Colonic mucosa (tissue), 4 donors: ENCODE measurements around the gene ST7L. TPM values are rescaled to one million over a fixed set of nuclear protein-coding genes. Genes with fewer than 3 reads are reported as not detected.

Experiments
- DNase-seq: peaks from one replicate; pipeline ENCODE4 v3.0.0-alpha.2; 2020
- H3K27ac ChIP-seq: fragments of 200-600 bp; one replicate; pipeline ENCODE4 v1.8.0; 2021
- H3K27me3 ChIP-seq: fragments of 200-600 bp; one replicate; pipeline ENCODE4 v1.8.0; 2021
- H3K36me3 ChIP-seq: fragments of 200-600 bp; one replicate; pipeline ENCODE4 v1.8.0; 2021
- H3K4me1 ChIP-seq: fragments of 200-600 bp; one replicate; pipeline ENCODE4 v1.8.0; 2021; ENCODE audit warnings: mild to moderate bottlenecking
- H3K4me3 ChIP-seq: fragments of 200-600 bp; one replicate; pipeline ENCODE4 v1.8.0; 2021
- H3K9ac ChIP-seq, 2 donors: one replicate each; pipeline ENCODE4 v1.7.0; 2013; ENCODE audit warnings: control low read depth in 2 of 2, low read depth in 2 of 2, low read length in 2 of 2
- H3K9me3 ChIP-seq: fragments of 200-600 bp; one replicate; pipeline ENCODE4 v1.8.0; 2021
- intact Hi-C: fragments of 100-400 bp; cut with DNase I; formaldehyde crosslinking; loops from one replicate; pipeline ENCODE4 v1.14.1; 2022
- total RNA-seq, 2 donors: library from RNA; stranded (reverse); fragmentation: NEBNext Ultra II Directional in 1 of 2; extraction: Animal tissue kit (Norgen Biotek cat#: 25700) in 1 of 2; gene quantifications; one replicate each; pipeline ENCODE4 v1.2.1, GENCODE V29; 2021
- TF ChIP-seq, protein P1 (sequence below): fragments of 200-600 bp; IDR thresholded peaks from one replicate; pipeline ENCODE4 v1.8.0; 2022; ENCODE audit warnings: antibody characterized with exemption, mild to moderate bottlenecking
- donor health status: healthy.
- donor health status: DM: no; HTN: no; CAD: no.
- donor health status: DM: no; HTN: no; CAD: no.

Gene ST7L
- total RNA-seq, 2 donors from 2014 or later = 14.4 to 15.0 TPM

DNA sequence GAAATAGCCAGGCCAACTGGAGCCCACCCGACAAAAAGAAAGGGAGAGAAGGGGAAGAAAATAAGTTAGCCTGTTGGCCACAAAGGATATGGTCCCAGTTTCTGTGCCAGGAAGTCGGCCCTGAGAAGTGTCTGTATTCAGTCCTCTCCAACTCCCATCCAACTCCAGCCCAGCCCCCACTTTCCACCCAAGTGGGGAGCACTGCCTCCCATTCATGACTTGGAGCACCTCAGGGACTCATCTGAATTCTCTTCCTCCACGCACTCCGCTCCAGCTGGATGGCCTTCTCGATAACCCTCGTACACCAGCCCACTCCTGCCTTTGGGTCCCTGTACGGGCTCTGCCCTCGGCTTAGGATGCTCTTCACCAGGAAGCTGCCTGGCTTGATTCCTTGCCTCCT is 112.2 kb downstream of the ST7L start:
- DNase-seq = no peak

DNA sequence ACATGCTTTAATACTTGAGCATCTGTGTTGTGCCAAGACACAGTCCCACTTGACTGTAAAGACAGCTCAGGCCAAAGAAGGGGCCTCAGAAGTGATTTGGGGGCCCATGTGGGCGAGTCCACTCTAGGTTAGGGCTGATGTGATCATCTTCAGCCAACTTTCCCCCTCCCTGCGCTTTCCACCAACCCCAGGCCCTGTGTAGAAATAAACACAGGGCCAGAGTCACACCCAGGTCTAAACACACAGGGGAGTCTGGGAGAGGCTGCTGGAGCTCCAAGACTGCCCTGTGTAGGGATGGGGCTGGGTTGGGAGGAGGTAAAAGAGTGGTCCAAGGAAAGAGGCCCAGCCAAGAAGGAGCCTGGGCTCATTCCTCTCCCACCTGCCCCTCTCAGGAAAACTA is 112.6 kb downstream of the ST7L start:
- H3K27ac ChIP-seq = no peak overlapping the region
- no peak overlapping the region for H3K9ac ChIP-seq
- no peak for DNase-seq
- intact Hi-C loops = no loop called here
- H3K4me3 ChIP-seq = no peak overlapping the region
- no peaks in the 10 kb centered on the region for H3K4me1 ChIP-seq
- peaks cover 23% of the 10 kb centered on the region for H3K27me3 ChIP-seq
- H3K36me3 ChIP-seq = no peaks in the 10 kb centered on the region
- TF ChIP-seq, protein P1, sequence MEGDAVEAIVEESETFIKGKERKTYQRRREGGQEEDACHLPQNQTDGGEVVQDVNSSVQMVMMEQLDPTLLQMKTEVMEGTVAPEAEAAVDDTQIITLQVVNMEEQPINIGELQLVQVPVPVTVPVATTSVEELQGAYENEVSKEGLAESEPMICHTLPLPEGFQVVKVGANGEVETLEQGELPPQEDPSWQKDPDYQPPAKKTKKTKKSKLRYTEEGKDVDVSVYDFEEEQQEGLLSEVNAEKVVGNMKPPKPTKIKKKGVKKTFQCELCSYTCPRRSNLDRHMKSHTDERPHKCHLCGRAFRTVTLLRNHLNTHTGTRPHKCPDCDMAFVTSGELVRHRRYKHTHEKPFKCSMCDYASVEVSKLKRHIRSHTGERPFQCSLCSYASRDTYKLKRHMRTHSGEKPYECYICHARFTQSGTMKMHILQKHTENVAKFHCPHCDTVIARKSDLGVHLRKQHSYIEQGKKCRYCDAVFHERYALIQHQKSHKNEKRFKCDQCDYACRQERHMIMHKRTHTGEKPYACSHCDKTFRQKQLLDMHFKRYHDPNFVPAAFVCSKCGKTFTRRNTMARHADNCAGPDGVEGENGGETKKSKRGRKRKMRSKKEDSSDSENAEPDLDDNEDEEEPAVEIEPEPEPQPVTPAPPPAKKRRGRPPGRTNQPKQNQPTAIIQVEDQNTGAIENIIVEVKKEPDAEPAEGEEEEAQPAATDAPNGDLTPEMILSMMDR = no peak
- no peaks in the 10 kb centered on the region for H3K9me3 ChIP-seq

More for the DNA sequence above, 112.2 kb downstream of the ST7L start:
- no peaks in the 10 kb centered on the region for H3K9me3 ChIP-seq
- H3K4me1 ChIP-seq = no peaks in the 10 kb centered on the region
- no peak overlapping the region for H3K9ac ChIP-seq
- H3K36me3 ChIP-seq = no peaks in the 10 kb centered on the region
- intact Hi-C loops = no loop called here
- no peak overlapping the region for H3K27ac ChIP-seq
- H3K4me3 ChIP-seq = no peak overlapping the region
- H3K27me3 ChIP-seq = peaks cover 23% of the 10 kb centered on the region
- TF ChIP-seq, protein P1 = no peak

DNA sequence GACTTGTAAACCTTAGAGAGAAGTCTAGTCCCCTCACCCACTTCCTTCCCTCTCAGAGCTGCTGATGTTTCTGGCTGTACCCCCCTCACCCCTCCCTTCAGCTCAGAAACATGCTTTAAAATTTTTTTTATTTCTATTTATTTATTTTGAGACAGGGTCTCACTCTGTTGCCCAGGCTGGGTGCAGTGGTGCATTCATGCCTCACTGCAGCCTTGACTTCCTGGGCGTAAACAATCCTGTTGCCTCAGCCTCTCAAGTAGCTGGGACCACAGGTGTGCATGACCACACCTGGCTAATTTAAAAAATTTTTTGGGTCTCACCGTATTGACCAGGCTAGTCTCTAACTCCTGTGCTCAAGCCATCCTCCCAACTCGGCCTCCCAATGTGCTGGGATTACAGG is 113.1 kb downstream of the ST7L start:
- DNase-seq = no peak
- Histone ChIP-seq H3K4me3 (no peak overlapping the region), H3K27me3 (peaks cover 23% of the 10 kb centered on the region), H3K36me3 (no peaks in the 10 kb centered on the region), H3K27ac (no peak overlapping the region), H3K9me3 (no peaks in the 10 kb centered on the region), H3K9ac (no peak overlapping the region), H3K4me1 (no peaks in the 10 kb centered on the region)
- TF ChIP-seq, protein P1 = no peak
- intact Hi-C loops = no loop called here

DNA sequence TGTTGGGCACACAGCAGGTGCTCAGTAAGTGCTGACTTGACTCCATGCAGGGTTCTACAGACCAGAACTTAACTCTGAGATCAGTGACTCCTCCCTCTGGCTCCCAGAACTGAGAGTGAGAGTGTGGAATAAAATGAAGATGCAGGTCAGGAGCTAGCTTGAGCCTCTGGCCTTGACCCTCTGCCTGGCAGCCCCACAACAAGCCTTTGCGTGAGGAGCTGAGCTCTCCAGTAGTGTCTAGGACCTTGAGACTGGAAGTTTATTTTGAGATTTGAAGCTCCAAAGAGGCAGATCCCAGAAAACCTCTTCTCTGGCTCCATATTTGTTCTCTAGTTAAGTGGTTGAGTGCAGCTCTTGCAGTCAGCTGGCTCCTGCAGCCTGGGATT is 113.5 kb downstream of the ST7L start:
- TF ChIP-seq, protein P1 = no peak
- Histone ChIP-seq H3K27ac (no peak overlapping the region), H3K9me3 (no peaks in the 10 kb centered on the region), H3K36me3 (no peaks in the 10 kb centered on the region), H3K4me3 (no peak overlapping the region), H3K9ac (no peak overlapping the region), H3K4me1 (no peaks in the 10 kb centered on the region), H3K27me3 (peaks cover 23% of the 10 kb centered on the region)
- no peak for DNase-seq
- intact Hi-C loops = no loop called here

DNA sequence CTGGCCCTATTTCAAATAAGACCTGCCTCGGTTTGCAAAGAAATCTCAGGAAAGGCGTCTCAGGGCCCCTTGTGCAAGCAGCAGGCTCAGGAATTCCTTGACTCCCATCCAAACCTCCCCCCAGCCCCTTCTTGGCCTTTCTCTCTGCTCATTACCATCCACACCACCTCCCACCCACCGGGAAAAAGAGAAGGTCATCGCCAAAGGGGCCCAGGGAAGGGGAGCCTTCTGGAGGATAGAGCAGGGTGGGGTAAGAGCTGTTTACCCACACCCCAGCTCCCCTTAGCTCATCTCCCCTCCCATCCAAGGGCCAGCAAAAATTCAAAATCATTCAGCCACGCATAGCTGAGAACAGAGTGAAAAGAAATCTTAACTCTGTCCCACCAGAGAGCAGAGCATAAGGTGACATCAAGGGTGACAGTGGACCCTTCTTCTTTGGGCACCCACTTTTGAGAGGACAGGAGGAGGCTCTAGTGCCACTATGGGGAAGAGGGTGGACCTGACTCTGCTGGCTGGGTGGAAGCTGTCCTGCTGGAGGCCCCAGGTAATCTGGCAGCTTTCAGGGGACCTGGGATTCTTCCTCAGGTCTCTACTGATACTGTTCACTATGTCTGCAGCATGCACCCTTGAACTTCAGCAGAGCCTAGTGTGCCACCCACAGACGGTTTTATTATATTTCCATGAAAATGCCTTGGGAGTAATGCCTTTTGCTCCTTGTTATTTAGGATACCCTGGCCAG is 114.1 kb downstream of the ST7L start:
- Histone ChIP-seq H3K4me3 (no peak overlapping the region), H3K4me1 (no peaks in the 10 kb centered on the region), H3K36me3 (no peaks in the 10 kb centered on the region), H3K27ac (no peak overlapping the region), H3K27me3 (peaks cover 23% of the 10 kb centered on the region), H3K9me3 (no peaks in the 10 kb centered on the region), H3K9ac (no peak overlapping the region)
- DNase-seq = no peak
- intact Hi-C loops = loop anchor here (5.0 kb wide), 2 partner anchors 112 to 202 kb away; partner anchors contain the start of genes CAPZA1, RHOC and ST7L
- TF ChIP-seq, protein P1 = no peak
